ENCODE measurements around the gene SLC25A46. TPM values are rescaled to one million over a fixed set of nuclear protein-coding genes. Genes with fewer than 3 reads are reported as not detected.
"Not testable (repeated sequence)": the region's sequence is repeated elsewhere in the genome, so short reads cannot be mapped to it uniquely, and the experiment has no call there.

The SLC25A46 gene
- 10 to 100 TPM; 40.0 to 63.0 (median 50.4) TPM for total RNA-seq

GRCh38 chr5:110738812-110739651 is at the start of gene SLC25A46:
Gene SLC25A46, plus strand, starts transcription at chr5:110739007. Its CDS starts 113 bp downstream, at chr5:110739120.
- Histone ChIP-seq H3K9me3 (no peaks in the 10 kb centered on the region), H3K27me3 (no peaks in the 10 kb centered on the region), H3K27ac (peak within 1 kb of the TSS; percentile 84 to 92 (median 88)), H3K36me3 (no peaks in the 10 kb centered on the region), H3K4me1 (peaks cover 0 to 27% (median 4%) of the 10 kb centered on the region in 4 donors), H3K4me3 (peak within 1 kb of the TSS; percentile 67 to 99 (median 87))
- peak; percentile 90 to 95 (median 90) for DNase-seq
- TF ChIP-seq POLR2A (IDR thresholded peaks at IDR 0.05) (peak; percentile 47 to 66), CTCF (IDR thresholded peaks at IDR 0.05) (no peak)

GRCh38 chr5:110690587-110690986 is 48.2 kb upstream of the SLC25A46 start:
- not testable (repeated sequence) for H3K36me3 ChIP-seq

GRCh38 chr5:110692669-110693068 is 46.1 kb upstream of the SLC25A46 start:
- not testable (repeated sequence) for H3K36me3 ChIP-seq, DNase-seq, H3K9me3 ChIP-seq, H3K4me3 ChIP-seq, H3K27ac ChIP-seq, H3K4me1 ChIP-seq, H3K27me3 ChIP-seq

More at GRCh38 chr5:110690587-110690986, 48.2 kb upstream of the SLC25A46 start:
- not testable (repeated sequence) for H3K4me3 ChIP-seq, H3K4me1 ChIP-seq, DNase-seq, H3K27ac ChIP-seq, H3K9me3 ChIP-seq, H3K27me3 ChIP-seq

- DNase-seq, result no peak
- Histone ChIP-seq H3K4me3 (no peak overlapping the region), H3K27me3 (no peaks in the 10 kb centered on the region), H3K27ac (no peak overlapping the region), H3K36me3 (no peaks in the 10 kb centered on the region), H3K9me3 (no peaks in the 10 kb centered on the region), H3K4me1 (no peaks in the 10 kb centered on the region)
- TF ChIP-seq POLR2A (IDR thresholded peaks at IDR 0.05) (no peak), CTCF (IDR thresholded peaks at IDR 0.05) (no peak)
These were observed 36.5 kb upstream of the SLC25A46 start for GRCh38 chr5:110702300-110702699.

GRCh38 chr5:110702704-110703103 is 36.1 kb upstream of the SLC25A46 start:
- no peak for DNase-seq
- TF ChIP-seq POLR2A (IDR thresholded peaks at IDR 0.05), result no peak
- no peak for TF ChIP-seq CTCF (IDR thresholded peaks at IDR 0.05)
- H3K27ac ChIP-seq, result no peak overlapping the region
- H3K4me1 ChIP-seq, result no peaks in the 10 kb centered on the region
- no peaks in the 10 kb centered on the region for H3K36me3 ChIP-seq
- H3K9me3 ChIP-seq, result no peaks in the 10 kb centered on the region
- H3K4me3 ChIP-seq, result no peak overlapping the region
- no peaks in the 10 kb centered on the region for H3K27me3 ChIP-seq

GRCh38 chr5:110703481-110703880 is 35.3 kb upstream of the SLC25A46 start:
- Histone ChIP-seq H3K27me3 (no peaks in the 10 kb centered on the region), H3K36me3 (no peaks in the 10 kb centered on the region), H3K27ac (no peak overlapping the region), H3K4me3 (no peak overlapping the region), H3K9me3 (no peaks in the 10 kb centered on the region), H3K4me1 (no peaks in the 10 kb centered on the region)
- DNase-seq, result no peak
- TF ChIP-seq POLR2A (IDR thresholded peaks at IDR 0.05), result no peak
- TF ChIP-seq CTCF (IDR thresholded peaks at IDR 0.05), result no peak
